ENCODE data around the gene RASSF3.

- TF ChIP-seq, protein P1, sequence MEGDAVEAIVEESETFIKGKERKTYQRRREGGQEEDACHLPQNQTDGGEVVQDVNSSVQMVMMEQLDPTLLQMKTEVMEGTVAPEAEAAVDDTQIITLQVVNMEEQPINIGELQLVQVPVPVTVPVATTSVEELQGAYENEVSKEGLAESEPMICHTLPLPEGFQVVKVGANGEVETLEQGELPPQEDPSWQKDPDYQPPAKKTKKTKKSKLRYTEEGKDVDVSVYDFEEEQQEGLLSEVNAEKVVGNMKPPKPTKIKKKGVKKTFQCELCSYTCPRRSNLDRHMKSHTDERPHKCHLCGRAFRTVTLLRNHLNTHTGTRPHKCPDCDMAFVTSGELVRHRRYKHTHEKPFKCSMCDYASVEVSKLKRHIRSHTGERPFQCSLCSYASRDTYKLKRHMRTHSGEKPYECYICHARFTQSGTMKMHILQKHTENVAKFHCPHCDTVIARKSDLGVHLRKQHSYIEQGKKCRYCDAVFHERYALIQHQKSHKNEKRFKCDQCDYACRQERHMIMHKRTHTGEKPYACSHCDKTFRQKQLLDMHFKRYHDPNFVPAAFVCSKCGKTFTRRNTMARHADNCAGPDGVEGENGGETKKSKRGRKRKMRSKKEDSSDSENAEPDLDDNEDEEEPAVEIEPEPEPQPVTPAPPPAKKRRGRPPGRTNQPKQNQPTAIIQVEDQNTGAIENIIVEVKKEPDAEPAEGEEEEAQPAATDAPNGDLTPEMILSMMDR (conservative IDR thresholded peaks at IDR 0.05; ENCODE audit: low read depth, low read length): no peak
- TF ChIP-seq EZH2 (IDR thresholded peaks at IDR 0.05; ENCODE audit: low read length, unreplicated experiment): no peak
Observed at GRCh38 chr12:64663015-64663414, 52.7 kb downstream of the RASSF3 start.
